PC-9 (cell line): ENCODE results near the gene ZSWIM5. TPM values are rescaled to one million over a fixed set of nuclear protein-coding genes. Genes with fewer than 3 reads are reported as not detected.
"Not testable (repeated sequence)": the region's sequence is repeated elsewhere in the genome, so short reads cannot be mapped to it uniquely, and the experiment has no call there.

Experiments used
- Bru-seq: library from RNA; stranded (reverse); fragments of 400-500 nt; gene quantifications from one replicate; lab custom pipeline; 2021; lab: Mats Ljungman, UMichigan
- BruChase-seq, 2 experiments: library from RNA; stranded (reverse); fragments of 400-500 nt; gene quantifications; one replicate each; lab custom pipeline; 2021; lab: Mats Ljungman, UMichigan
- BruUV-seq: library from RNA; stranded (reverse); fragments of 400-500 nt; replicated peaks from 2 replicates; lab custom pipeline; 2021; lab: Mats Ljungman, UMichigan
- CTCF ChIA-PET: fragments of 300-600 bp; sonication (Branson Sonifier 250); formaldehyde crosslinking; loops from one replicate; lab custom pipeline; 2022; ENCODE audit warnings: antibody characterized with exemption; lab: Charles Lee
- POLR2A ChIA-PET: fragments of 300-600 bp; sonication (Branson Sonifier 250); formaldehyde crosslinking; loops from one replicate; lab custom pipeline; 2022; ENCODE audit warnings: antibody characterized with exemption; ENCODE audit not compliant: unreplicated experiment; lab: Charles Lee
- DNase-seq, 2 experiments: peaks; one replicate each; pipeline versions ENCODE4 v3.0.0 to v3.0.0-alpha.2; 2015 to 2022; ENCODE audit warnings: mixed read lengths in 1 of 2
- H2AFZ ChIP-seq: fragments of 200-600 bp; sonication (generic); 2 replicates; pipeline ENCODE4 v1.8.1; 2017; ENCODE audit warnings: antibody characterized with exemption
- H3F3A ChIP-seq: fragments of 200-600 bp; sonication (generic); 2 replicates; pipeline ENCODE4 v1.8.1; 2017; ENCODE audit warnings: antibody characterized with exemption, mild to moderate bottlenecking, low read depth; ENCODE audit not compliant: insufficient read depth
- H3K27ac ChIP-seq: fragments of 200-600 bp; sonication (generic); 2 replicates; pipeline ENCODE4 v1.6.1; 2016; ENCODE audit warnings: mixed run types
- H3K27me3 ChIP-seq: fragments of 200-600 bp; sonication (generic); 2 replicates; pipeline ENCODE4 v1.6.1; 2016; ENCODE audit warnings: low read depth, mixed run types; ENCODE audit not compliant: insufficient read depth
- H3K36me3 ChIP-seq: fragments of 200-600 bp; sonication (generic); 2 replicates; pipeline ENCODE4 v1.6.1; 2016; ENCODE audit warnings: low read depth, mixed run types
- H3K4me1 ChIP-seq: fragments of 200-600 bp; sonication (generic); replicated peaks from 2 replicates; pipeline ENCODE4 v1.6.1; 2016; ENCODE audit warnings: mixed run types; ENCODE audit not compliant: insufficient read depth
- H3K4me2 ChIP-seq: fragments of 200-600 bp; sonication (generic); 2 replicates; pipeline ENCODE4 v1.6.1; 2017; ENCODE audit warnings: mixed run types
- H3K4me3 ChIP-seq: fragments of 200-600 bp; sonication (generic); 2 replicates; pipeline ENCODE4 v1.6.1; 2016; ENCODE audit warnings: mixed run types
- H3K79me2 ChIP-seq: fragments of 200-600 bp; sonication (generic); 2 replicates; pipeline ENCODE4 v1.6.1; 2017; ENCODE audit warnings: low read depth, mixed run types
- H3K9me2 ChIP-seq: fragments of 200-600 bp; sonication (generic); 2 replicates; pipeline ENCODE4 v1.8.1; 2017; ENCODE audit warnings: mild to moderate bottlenecking; ENCODE audit not compliant: insufficient read depth
- H3K9me3 ChIP-seq: fragments of 200-600 bp; sonication (generic); 2 replicates; pipeline ENCODE4 v1.8.1; 2016; ENCODE audit warnings: low read depth; ENCODE audit not compliant: insufficient read depth
- H4K20me1 ChIP-seq: fragments of 200-600 bp; sonication (generic); 2 replicates; pipeline ENCODE4 v1.8.1; 2017; ENCODE audit not compliant: insufficient read depth
- CTCF ChIP-seq: fragments of 200-600 bp; sonication (generic); conservative IDR thresholded peaks from 2 replicates; pipeline ENCODE4 v1.6.1; 2017; ENCODE audit warnings: mixed run types, antibody characterized with exemption, mild to moderate bottlenecking, moderate library complexity
- EZH2 ChIP-seq: fragments of 200-600 bp; sonication (generic); IDR thresholded peaks from 2 replicates; pipeline ENCODE4 v1.8.0; 2017; ENCODE audit warnings: antibody characterized with exemption, low read depth
- intact Hi-C: fragments of 100-400 bp; cut with micrococcal nuclease; formaldehyde crosslinking; loops from one replicate; pipeline ENCODE4 v1.10.0; 2022; ENCODE audit not compliant: unreplicated experiment
- long read RNA-seq: library from polyadenylated mRNA; stranded (forward); transcript quantifications from one replicate; pipeline ENCODE4 v2.0.0, GENCODE V29; 2022
- total RNA-seq: library from RNA; stranded (reverse); gene quantifications from 2 replicates; pipeline ENCODE4 v1.2.3, GENCODE V29; 2021

ZSWIM5 gene
- total RNA-seq = 0.50 and 0.55 TPM in 2 replicates
- percentile 32 among the genes with signal in this experiment for Bru-seq, nascent RNA
- percentile 39 among the genes with signal in this experiment for BruChase-seq, experiment 1, labeled RNA remaining after a 2-hour chase
- BruChase-seq, experiment 2, labeled RNA remaining after a 6-hour chase = percentile 33 among the genes with signal in this experiment
- long read RNA-seq, partial matches to known transcripts = 0 of 1 reads
- long read RNA-seq, other reads (novel, unspliced or antisense) = 1 of 1 reads

DNA sequence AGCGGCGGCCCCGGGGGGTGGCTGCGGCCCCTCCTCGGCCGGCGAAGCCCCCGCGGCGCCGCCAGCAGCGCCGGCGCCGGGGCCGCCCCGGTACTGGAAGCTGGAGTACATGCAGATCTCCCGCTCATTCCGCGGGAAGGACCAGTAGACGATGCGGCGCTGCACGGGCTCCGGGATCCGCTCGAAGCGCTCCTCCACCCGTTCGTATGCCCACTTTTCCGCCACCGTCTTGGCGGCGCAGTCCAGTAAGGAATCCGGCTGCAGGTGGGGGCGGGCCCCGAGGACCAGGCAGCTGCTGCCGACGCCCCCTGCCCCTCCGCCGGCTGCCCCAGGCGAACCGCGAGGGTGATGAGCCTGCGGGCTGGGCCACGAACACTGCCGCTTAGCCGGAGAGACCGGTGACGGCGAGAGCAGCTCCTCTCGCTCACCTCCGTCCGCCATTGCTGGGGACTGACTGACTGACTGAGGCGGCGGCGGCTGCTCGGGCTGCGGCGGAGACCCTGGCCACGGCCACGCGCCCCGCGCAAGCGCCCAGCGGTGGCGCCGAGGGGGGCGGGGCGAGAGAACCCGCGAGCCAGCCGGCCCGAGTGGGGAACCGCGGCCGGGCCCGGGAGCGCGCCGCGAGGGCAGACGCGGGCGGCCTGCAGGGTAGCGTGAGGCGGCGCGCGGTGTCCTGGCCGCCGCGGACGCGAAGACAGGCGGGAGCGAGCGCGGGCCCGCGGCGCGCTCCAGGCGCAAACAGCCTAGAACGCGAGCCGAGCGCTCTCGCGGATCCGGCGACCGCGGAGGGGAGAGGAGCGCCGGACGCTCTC is at the start of gene ZSWIM5:
Gene ZSWIM5 (minus strand): TSS at position 696 of the 812 bp plus-strand sequence. CDS start 255 bp downstream, at position 441.
- no peaks in the 10 kb centered on the region for H3K9me2 ChIP-seq
- H3K27me3 ChIP-seq = peaks cover 6% of the 10 kb centered on the region; the same call in 1 of the 2 replicates
- H3K36me3 ChIP-seq = no peaks in the 10 kb centered on the region
- no peaks in the 10 kb centered on the region for H4K20me1 ChIP-seq
- intact Hi-C loops = no loop called here
- H3K9me3 ChIP-seq = no peaks in the 10 kb centered on the region; the same call in 1 of the 2 replicates
- H3K27ac ChIP-seq = no peak within 1 kb of the TSS
- H3K4me1 ChIP-seq = peaks cover 13% of the 10 kb centered on the region
- H3K4me2 ChIP-seq = peak within 1 kb of the TSS; percentile 99
- H2AFZ ChIP-seq = peak within 1 kb of the TSS; percentile 96
- H3K79me2 ChIP-seq = no peaks in the 10 kb centered on the region
- H3F3A ChIP-seq = no peaks in the 10 kb centered on the region; the same call in 1 of the 2 replicates
- H3K4me3 ChIP-seq = peak within 1 kb of the TSS; percentile 95
- TF ChIP-seq CTCF = no peak
- TF ChIP-seq EZH2 = no peak
- ChIA-PET CTCF (no interaction called here), POLR2A (no interaction called here)
- BruUV-seq = no TSS peak
- DNase-seq = peak; percentile 40 to 65

- Histone ChIP-seq H4K20me1 (no peaks in the 10 kb centered on the region), H3K27me3 (no peaks in the 10 kb centered on the region), H3K9me3 (peaks cover 20% of the 10 kb centered on the region), H3K9me2 (no peaks in the 10 kb centered on the region), H3K36me3 (no peaks in the 10 kb centered on the region), H2AFZ (no peak overlapping the region), H3K27ac (no peak overlapping the region), H3K4me1 (no peaks in the 10 kb centered on the region), H3K79me2 (no peaks in the 10 kb centered on the region), H3K4me3 (no peak overlapping the region), H3K4me2 (no peak overlapping the region), H3F3A (no peaks in the 10 kb centered on the region)
- CTCF ChIA-PET = no interaction called here
- DNase-seq = no peak
- POLR2A ChIA-PET = no interaction called here
- BruUV-seq = no TSS peak
- intact Hi-C loops = no loop called here
- TF ChIP-seq CTCF (no peak), EZH2 (no peak)
Measured at GRCh38 chr1:45254490-45254889, 48.1 kb upstream of the ZSWIM5 start.

DNA sequence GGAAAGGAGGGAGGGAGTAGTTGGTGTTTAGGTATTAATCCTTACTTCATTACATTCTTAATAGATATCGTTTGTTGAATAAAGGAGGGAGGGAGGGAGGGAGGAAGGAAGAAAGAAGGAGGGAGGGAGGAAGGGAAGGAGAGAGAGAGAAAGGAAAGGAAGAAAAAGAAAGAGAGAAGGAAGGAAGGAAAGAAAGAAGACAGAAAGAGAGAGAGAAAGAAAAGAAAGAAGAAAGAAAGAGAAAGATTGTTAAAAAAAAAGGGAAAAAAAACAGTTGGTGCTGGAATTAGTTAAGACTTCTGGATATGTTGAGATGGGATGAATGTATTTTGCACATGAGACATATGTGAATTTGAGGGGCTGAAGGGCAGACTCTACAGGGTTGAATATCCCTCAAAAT is 44.1 kb upstream of the ZSWIM5 start:
- H3K4me1 ChIP-seq = peaks cover 12% of the 10 kb centered on the region; the same call in 1 of the 2 replicates
- POLR2A ChIA-PET = no interaction called here
- H3K4me2 ChIP-seq = no peak overlapping the region
- intact Hi-C loops = no loop called here
- no peak overlapping the region for H3K4me3 ChIP-seq
- H4K20me1 ChIP-seq = no peaks in the 10 kb centered on the region
- H3K9me2 ChIP-seq = no peaks in the 10 kb centered on the region
- no peak overlapping the region for H3K27ac ChIP-seq
- H3F3A ChIP-seq = peaks cover 14% of the 10 kb centered on the region; the same call in 1 of the 2 replicates
- DNase-seq = no peak
- H3K36me3 ChIP-seq = no peaks in the 10 kb centered on the region
- H2AFZ ChIP-seq = no peak overlapping the region
- no peaks in the 10 kb centered on the region for H3K27me3 ChIP-seq
- no TSS peak for BruUV-seq
- no peak for TF ChIP-seq CTCF
- no peak for TF ChIP-seq EZH2
- H3K9me3 ChIP-seq = no peaks in the 10 kb centered on the region
- no peaks in the 10 kb centered on the region for H3K79me2 ChIP-seq
- CTCF ChIA-PET = no interaction called here

- CTCF ChIA-PET, POLR2A ChIA-PET, H3K79me2 ChIP-seq, H3K9me2 ChIP-seq, H3K27me3 ChIP-seq, BruUV-seq, H3K4me2 ChIP-seq, H2AFZ ChIP-seq, DNase-seq, H3K4me3 ChIP-seq, H3K27ac ChIP-seq, H4K20me1 ChIP-seq, H3K9me3 ChIP-seq, intact Hi-C loops, H3K36me3 ChIP-seq: not testable (repeated sequence)
- peaks cover 14% of the 10 kb centered on the region; the same call in 1 of the 2 replicates for H3F3A ChIP-seq
- peaks cover 12% of the 10 kb centered on the region; the same call in 1 of the 2 replicates for H3K4me1 ChIP-seq
Measured at GRCh38 chr1:45248004-45248403, 41.6 kb upstream of the ZSWIM5 start.
